C4-2B (cell line): ENCODE results near the gene TMEM179.

Experiments
- H3K27ac ChIP-seq: fragments of 450-650 bp; 2 replicates; pipeline ENCODE4 v1.5.1; 2017
- CTCF ChIP-seq: fragments of 450-650 bp; conservative IDR thresholded peaks from 2 replicates; pipeline ENCODE4 v1.5.1; 2017; ENCODE audit warnings: mild to moderate bottlenecking
- ZFX ChIP-seq: fragments of 450-650 bp; IDR thresholded peaks from 2 replicates; pipeline ENCODE4 v1.6.1; 2017

Gene TMEM179

DNA sequence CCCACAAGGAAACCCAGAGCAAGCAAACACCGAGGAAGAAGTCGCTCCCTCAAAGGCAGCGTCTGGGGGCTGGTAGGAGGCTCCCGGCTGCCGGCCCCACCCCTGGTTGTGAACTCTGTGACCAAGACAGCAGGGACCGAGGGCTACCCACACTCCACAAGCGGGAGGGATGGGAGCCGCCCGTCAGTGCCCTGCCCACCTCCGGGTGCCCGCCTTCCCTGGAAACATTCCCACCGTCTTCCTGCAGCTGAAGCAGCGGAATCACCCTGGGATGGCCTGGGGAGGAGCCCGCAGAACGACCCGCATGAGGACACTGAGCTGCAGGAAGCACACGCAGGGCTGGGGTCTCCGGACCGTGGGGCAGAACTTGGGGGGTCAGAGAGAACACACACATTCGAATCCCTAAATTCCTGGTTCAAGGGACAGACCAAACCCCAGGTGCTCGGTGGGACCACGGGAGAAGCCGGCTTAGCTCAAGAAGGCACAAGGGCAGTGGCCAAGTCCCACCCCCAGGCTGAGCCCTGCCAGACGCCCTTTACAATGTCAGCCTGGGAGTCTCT is 58.5 kb downstream of the TMEM179 start:
- no peak overlapping the region for H3K27ac ChIP-seq
- TF ChIP-seq ZFX (no peak), CTCF (no peak)

DNA sequence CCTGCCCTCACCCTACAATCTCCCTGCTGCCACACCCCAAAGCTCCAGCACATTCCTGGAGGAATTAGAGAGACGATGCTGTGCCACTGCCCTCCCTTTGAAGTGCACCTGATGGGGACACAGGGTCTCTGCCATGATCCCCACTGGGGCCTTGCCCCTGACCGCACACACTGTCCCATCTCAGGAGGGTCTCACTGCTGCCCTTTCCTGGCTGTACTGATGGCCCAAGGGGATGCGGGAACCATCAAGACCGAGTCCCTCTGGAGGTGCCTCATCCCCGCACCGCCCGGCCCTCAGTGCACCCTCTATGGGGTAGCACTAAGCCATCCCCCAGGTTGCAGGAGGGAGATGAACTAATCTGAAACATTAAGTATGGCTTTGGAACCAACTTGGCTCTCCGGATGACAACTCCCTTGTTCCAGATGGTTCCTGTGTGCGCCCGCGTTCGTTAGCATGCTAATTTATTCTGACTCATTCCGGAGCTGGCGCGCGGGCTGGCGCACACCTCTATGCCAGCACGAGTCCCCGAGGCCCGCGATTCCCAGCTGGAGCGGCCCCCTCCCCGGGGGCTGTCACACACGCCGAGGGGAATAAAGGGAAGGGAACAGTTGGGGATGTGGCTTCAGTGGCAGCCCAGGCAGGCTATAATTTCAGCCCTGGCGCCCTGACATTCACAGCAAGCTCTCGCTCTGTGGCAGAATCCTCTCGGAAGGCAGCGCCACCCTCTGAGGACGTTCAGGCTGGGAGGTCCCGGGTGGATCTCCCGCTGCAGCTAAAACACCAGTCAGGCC is 59.2 kb downstream of the TMEM179 start:
- no peak for TF ChIP-seq CTCF
- no peak for TF ChIP-seq ZFX

GRCh38 chr14:104544362-104544961 is 60.1 kb downstream of the TMEM179 start:
- H3K27ac ChIP-seq = no peak overlapping the region
- TF ChIP-seq ZFX = no peak
- no peak for TF ChIP-seq CTCF

More for the DNA sequence above, 59.2 kb downstream of the TMEM179 start:
- no peak overlapping the region for H3K27ac ChIP-seq

- no peak overlapping the region for H3K27ac ChIP-seq
- TF ChIP-seq CTCF (no peak), ZFX (no peak)
Measured at GRCh38 chr14:104542871-104543830, 61.4 kb downstream of the TMEM179 start.

GRCh38 chr14:104541905-104542465 is 62.6 kb downstream of the TMEM179 start:
- no peak overlapping the region for H3K27ac ChIP-seq
- TF ChIP-seq ZFX (no peak), CTCF (no peak)
